GM18873 (cell line): Measurements from ENCODE around the gene TBC1D19.

Experiments
- ATAC-seq: cut with Tn5 transposase; IDR thresholded peaks from one replicate; pipeline ENCODE4 v1.9.1; 2021; ENCODE audit warnings: mild to moderate bottlenecking, moderate library complexity, moderate number of reproducible peaks; ENCODE audit not compliant: unreplicated experiment, low FRiP score

TBC1D19 gene

GRCh38 chr4:26803211-26803861 is 219.5 kb downstream of the TBC1D19 start:
- ATAC-seq: no peak

GRCh38 chr4:26804451-26804850 is 220.6 kb downstream of the TBC1D19 start:
- ATAC-seq: no peak

- no peak for ATAC-seq
Observed at GRCh38 chr4:26804925-26805324, 221.0 kb downstream of the TBC1D19 start.
